Activated CD4-positive, alpha-beta T cell treated with anti-CD3 and anti-CD28 coated beads for 4 hours (primary cell): Measurements from ENCODE around the gene VEPH1.

Experiments
- DNase-seq, 2 donors: peaks; one replicate each; pipeline ENCODE4 v3.0.0-alpha.2; 2020

VEPH1 gene

DNA sequence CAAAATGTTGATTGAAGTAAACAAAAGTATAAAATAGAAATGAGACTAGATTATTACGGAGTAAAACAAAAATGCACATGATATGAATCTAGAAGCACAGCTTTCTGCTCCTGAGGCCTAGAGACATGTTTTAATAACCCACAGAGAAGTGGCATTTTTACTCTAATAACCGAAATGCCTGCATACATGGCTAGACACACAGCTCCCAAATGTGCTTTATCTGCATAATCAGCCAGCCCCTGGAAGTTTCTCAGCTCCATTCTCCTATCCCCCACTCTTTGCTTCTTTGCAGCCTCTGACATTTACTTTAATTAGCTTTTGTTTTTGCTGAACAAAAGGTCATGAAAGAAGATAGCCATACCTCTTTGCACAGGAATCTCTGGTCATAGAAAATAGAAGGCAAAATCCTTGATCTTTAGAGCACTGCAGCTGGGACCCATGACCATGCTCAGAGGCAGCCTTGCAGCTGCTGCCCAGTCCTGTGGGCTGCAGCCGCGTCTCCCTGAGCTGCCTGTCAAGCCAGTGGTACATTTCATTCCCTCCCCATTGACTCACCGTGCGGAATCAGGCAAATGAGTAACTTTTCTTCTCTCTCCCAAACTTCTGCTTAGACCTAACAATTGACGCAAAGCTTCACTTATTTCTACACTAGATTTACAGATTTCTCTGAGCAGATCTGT, at the start of gene VEPH1:
TSS of gene VEPH1 (minus strand) at position 501 of the 680 bp plus-strand sequence. CDS start 8,067 bp downstream, outside the sequence.
- DNase-seq, result no peak

DNA sequence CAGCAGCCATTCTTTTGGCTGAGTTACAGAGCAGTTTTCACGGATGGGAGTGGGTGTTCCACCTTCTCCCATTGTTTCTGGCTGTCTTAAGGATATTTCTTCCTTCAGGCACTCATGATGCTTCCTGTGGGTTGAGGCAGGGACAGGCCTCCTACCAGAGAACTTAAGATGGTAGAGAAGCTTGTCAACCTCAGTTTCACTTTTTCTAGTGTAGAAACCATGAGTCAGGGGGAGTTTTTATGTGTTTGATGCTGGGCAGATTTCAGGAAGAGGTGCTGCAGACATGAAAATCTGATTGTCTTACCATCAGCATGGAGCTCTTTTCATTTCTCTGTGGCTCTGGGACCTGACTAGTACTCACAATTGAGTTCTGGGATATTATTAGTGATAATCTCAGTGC, 48.7 kb upstream of the VEPH1 start:
- no peak for DNase-seq

DNA sequence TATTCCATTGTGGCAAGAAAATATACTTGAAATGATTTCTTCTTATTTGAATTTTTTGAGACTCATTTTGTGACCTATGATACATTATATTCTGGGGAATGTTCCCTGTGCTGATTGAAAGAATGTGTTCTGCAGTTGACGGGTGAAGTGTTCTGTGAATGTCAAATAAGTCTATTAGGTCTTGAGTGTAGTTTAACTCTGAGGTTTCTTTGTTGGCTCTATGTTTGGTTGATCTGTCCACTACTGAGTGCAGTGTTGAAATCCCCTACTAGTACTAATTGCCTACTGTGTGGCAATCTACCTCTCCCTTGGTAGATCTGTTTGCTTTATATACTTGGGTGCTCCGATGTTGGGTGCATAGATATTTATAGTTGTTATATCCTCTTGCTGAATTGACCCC, 46.3 kb upstream of the VEPH1 start:
- DNase-seq, result no peak

DNA sequence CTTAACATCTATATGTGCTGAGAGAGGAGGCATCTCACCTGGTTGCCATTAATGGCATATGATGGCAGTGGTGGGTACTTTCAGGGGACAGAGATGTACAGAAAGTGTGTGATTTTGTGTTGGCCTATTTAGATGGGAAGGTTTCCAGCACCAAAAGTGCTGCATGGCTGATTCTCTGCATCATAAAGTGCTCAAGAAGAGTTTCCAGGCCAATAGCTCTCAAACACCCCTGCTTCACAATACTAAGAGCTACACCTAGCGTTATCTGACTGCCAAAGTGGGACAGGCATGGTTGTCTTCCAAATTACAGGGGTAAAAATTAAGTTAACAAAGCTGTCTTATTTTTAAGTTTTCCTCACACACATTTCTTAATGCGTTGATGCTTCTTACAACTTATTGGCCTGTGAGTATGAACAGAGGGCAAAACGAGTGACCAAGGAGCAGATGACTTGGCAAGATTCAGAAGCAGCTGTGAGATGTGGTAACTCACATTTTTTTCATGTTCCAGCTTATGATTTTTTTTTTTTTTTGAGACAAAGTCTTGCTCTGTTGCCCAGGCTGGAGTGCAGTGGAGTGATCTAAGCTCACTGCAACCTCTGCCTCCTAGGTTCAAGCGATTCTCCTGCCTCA, 41.4 kb upstream of the VEPH1 start:
- no peak for DNase-seq

DNA sequence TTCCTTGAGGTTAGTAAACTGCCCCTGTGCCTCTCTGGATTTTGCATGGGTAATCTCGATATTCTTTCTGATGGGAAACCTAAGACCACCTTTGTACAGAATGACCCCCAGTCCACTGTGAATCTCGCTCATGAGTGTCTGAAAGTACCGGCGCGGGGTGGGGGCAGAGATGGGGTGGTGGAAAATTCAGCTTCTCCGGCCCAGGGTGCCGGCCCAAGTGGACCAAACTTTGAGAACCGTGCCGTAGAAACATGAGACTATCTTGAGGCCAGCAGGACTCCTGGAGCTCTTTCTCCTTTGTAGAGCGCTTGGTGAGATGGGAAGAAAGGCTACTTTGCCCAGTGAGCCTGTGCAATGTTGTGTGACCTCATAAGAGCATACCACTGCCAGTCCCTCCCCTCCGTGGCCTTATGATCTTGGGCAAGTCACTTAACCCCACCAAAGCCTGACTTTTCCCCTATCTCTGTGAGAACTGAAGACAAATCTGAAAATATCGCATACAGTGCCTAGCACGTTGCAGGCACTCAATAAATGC, 40.4 kb upstream of the VEPH1 start:
- DNase-seq, result no peak

DNA sequence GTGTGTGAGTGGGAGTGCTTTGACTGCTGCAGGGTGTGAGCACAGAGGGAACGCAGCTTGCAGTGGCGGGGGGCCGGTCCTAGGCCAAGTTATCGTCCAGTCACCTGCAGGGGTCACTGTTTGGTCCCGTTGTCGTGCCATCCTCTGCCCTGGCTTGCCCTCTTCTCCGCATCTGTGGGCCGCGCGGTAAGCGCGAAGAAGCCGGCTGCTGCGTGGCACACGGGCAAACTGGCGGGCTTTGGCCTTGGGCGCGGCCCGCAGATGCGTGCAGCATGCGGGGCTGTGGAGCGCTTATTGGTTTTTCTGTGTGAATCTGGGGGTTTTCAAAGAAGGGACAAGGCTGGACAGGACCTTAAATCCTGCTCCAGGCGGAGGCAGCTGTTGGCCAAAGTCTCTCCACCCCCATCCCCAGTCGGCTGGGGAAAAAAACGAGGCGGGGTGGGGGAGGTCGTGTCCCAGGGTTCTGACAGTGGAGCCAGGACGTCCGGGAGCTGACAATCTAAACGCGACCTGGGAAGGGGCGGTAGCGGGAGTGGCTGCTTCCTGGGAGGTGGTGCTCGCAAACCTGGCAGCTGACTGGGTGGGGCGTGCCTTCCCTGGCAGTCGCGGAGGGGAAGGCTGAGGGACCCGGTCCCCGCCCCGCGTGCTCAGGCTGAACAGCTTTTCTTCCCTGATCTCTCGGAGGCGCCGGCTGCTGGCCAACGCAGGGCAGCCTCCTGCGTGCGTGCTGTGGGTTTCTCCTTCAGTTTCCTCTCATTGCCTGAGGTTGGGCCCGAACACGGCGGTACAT, 39.7 kb upstream of the VEPH1 start:
- DNase-seq, result no peak

DNA sequence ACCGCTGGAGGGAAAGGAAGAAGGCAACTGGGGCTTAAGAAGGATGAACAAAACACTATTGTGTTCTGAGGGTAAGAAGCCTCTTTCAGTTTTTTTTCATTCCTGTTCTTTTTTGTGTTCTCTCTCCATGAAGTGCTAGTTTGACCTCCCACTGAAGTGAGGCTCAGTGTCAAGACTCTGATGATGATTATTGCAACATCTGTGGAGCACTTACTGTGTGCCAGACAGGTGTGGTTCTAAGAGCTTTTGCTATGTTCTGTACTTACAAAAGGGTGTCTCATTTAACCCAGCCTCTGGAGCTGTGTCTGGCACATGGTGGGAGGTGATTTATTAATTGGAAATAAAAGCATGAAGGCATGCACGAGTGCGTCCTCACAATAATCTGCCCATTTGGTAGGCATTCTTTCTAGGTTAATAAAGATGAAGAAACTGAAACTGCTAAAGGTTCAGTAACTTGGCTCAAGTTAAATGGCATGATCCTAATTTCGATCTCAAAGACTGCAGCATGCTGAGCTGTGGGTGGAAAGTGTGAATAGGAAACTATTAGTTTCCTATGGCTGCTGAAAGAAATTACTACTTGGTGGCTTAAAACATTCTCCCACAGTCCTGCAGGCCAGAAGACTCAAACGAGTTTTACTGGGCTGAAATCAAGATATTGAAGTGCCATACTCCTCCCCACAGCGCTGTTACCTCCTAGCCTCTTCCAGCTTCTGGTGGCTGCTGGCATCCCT, 38.5 kb upstream of the VEPH1 start:
- no peak for DNase-seq

DNA sequence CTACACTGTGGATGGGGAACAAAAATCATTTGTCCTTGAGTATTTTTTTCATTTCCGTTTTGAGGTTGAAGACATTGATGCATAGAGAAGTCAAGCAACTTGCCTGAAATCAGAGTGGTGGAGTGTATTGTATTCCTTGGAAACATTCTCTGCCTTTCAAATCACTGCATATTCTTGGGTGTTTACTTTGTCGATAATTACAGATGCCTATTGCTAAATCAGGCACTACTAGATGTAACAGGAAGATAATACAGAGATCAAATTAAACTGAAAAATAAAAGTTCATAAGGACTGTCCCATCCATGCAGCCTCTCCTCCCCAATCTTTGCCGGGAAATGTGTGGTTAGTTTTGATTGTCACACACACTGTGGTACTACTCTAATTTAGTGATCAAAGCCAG, 37.4 kb upstream of the VEPH1 start:
- no peak for DNase-seq

DNA sequence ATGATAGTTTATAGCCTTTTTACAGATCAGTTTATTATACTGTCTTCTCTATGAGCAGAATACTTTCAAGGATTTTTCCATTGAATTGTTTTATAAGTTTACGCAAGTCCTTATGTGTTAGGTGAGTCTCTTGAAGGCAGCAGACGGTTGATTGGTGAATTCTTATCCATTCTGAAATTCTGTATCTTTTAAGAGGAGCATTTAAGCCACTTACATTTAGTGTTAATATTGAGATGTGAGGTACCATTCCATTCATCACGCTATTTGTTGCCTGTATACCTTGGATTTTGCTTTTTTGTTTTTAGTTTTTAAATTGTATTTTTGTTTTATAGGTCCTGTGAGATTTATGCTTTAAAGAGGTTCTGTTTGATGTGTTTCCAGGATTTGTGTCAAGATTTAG, 32.5 kb upstream of the VEPH1 start:
- DNase-seq, result no peak

DNA sequence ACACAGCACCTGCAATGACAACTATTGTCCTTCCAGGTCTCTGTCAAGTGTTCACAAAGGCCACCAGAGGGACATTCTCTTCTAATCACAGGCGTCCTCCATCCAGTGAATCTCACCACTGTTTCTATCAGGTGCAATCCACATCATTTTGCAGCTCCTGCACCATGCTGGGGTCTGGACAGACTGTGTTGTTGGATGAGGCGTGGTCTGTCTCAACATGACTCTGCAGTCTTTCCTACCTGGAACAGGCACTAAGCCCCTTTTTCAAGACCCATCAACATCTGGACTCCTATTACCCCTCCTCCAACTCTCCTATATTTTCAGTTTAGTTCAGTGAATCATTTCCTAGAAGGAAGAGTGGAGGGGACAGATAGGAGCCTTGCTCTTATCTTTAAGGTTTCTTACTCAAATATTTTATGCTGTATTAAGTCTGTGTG, 31.5 kb upstream of the VEPH1 start:
- DNase-seq, result no peak

DNA sequence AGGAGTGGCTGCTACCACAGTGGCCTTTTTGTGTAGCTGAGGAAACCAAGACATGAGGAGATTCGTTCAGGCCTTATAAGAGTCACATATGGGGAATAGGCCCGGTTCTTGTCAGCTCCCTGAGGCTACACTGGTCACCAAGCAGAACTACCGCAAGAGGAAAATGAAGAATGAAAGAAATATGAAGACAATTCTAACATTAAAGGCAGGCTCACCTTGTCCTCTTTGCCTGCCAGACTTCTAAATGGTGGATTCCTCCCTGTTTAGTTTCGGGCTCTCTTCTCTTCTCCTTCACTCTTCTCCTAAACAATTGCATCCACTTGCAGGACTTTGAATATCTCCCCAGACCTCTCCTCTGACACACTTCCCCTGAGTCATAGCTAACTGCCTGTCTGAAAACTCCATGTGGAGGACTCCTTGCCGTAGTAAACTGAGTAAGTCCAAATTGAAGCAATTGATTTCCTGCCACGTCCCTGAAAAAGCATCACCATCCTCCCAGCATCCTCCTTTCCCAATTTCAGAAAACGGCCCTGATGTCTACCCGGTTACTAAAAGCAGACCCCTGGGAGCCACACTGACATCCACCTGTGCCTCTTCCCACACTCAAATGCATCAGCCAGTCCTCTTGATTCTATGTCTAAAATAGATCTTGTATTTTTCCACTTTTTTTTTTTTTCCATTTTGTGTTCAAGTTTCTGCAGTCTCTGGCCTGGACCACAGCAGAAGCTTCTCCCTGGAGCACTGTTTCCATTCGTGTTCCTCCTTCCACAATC, 30.3 kb upstream of the VEPH1 start:
- DNase-seq, result no peak

DNA sequence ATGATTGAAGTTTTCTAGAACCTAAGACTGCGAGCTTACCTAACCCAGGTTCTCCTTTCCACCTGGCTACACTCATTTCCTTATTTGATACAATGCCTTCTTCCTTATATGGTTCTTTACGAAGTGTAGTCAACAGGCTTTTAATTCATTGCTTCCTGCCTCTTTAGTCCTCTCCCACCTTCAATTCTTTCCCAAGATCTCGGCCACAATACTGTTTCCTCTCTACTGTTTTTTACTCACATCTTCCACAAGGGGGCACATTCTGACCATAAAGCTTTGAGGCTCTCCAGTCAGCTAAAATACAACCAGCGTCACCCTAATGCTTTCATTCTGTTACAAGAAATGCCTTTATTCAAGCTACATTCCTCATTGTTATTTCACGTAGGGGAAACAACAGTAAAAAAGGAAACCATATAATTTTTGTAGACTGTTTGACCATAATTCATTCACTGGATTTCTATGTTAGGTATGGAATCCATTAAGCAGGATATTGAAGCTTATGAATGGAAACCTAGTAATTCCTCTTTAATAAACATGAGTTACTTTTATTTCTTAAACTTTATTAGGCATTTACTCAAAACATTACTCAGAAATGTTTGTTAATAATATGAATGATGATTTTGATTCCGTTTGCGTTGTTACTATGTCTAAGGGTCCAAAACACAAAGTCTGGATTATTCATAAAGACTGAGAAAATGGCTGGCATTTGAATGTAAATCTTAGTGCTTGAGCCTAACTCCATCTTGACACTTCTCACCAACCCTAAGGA, 29.5 kb upstream of the VEPH1 start:
- DNase-seq, result no peak

DNA sequence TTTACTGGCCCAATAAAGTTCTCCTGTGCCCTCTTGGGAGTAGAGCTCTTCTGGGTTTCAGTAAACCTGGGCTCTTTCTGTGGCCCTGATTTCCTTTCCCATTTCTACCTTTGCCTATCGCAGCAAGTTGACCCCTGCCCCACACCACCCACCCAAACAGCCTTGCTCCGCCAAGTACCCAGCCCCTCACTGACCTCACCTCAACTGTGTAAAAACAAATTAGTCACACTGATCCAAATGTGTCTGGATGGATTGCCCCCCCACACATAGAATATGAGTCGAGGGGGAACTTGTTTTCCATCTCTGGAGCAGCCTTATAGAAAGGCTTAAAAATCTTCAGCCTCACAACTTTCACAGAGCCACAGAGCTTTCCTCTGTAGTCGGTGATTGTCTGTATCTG, 28.6 kb upstream of the VEPH1 start:
- no peak for DNase-seq

DNA sequence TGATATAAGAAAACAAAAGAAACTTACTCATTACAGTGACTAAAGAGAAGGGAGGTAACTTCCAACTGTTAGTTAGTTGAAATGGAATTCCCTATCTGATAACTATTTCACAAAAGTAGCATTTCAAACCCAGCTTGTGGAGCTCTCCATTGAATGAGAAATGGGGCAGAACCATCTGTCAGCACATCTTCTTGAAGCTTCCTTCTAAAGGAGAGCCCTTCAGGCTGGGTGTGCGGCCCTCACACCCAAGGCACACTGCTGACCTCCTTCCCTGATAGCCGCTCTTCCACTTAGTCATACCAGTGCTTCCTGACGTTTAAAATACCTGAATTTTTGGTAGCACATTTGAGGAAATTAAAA, 28.1 kb upstream of the VEPH1 start:
- DNase-seq, result no peak

DNA sequence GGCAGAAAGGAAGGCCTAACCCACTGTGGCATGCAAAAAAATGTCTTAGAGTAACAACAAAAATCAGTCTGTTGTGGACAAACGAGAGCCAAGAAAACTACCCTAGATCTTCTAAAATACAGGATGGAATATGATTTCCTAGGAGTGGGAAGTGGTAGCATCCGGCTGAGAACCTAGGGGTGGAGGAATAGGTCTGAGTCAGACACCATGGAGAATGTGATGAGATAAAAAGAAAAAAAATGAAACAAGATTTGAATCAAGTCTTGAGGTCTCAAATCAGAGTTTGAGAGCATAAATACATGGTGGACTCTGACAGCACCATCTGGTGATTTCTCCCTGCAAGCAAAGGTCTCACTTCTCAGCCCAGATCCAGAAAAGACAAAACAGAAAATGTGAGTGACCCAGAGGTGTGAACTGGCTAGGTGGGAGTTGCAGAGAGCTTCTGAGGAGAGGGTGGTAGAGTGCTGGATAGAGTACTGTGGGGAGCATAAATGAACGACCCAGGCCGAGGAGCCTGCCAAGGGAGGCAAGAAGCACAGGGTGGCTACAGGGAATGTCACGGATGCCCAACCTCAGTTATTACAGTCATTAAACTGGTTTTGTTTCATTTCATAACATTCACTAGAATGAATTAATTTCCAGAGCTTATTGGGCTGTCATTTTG, 27.6 kb upstream of the VEPH1 start:
- no peak for DNase-seq

DNA sequence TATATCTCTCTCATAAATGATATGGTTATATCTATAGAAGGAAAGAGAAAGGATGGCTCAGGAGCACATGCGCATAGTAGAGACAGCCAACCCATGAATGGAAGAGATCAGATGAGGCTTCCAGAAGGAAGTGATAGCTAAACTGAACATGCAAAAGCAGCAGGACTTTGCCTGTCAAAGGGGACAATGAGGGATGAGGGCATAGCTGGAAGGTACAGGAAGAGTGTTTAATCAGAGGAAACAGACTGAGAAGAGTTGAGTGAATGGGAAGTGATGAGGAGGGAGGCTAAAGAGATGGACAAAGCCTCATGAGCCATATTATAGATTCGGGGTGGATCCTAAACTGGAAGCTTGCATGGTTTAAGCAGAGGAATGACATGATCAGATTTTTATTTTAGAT, 26.5 kb upstream of the VEPH1 start:
- DNase-seq, result no peak

DNA sequence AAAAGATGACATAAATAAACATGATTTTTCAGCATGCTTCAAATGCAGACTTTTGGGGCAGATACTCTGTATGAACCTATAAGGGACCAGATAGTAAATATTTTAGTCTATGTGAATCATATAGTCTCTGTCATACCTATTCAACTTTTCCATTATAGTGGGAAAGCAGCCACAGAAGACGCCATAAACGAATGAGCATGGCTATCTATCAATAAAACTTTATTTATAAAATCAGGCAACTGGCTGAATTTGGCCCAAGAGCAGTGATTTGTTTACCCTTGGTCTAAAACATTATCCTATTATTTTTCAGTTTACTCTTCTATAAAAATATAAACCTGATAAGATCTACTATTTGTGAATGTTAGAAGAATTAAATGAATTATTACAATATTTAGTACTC, 25.9 kb upstream of the VEPH1 start:
- no peak for DNase-seq

DNA sequence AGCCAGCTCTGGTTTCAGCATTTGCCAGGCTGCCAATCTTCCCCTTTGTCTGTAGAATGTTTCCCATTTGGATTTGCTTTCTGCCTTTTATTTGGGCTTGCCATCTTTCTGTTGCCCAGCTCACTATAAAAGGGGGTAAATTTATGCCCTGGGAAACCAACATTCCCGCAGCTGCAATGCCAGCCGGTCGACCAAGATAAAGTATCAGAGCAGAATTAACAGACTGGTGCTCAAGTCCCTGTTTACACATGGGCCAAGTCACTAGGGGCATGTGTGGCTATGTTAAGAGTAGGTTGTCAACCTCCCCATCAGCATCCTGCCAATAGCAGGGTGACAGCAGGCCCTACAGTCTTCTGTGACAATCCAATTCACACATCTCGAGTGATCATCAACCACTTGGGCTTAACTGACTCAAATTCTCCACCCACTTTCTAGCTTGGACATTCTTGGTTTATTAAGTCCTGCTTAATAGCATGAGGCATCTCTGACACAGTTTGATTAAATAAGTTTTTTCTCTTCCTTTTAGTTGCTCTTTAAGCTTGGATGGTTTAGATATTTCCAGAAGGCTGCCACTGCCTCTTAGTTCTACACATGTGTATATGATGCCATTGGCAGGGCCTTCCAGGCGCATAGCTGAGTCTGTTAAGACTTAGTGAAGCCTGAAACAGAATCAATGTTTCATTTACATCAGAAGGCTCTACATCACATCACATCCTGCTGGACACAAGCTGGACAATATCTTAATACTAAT, 24.1 kb upstream of the VEPH1 start:
- DNase-seq, result no peak

DNA sequence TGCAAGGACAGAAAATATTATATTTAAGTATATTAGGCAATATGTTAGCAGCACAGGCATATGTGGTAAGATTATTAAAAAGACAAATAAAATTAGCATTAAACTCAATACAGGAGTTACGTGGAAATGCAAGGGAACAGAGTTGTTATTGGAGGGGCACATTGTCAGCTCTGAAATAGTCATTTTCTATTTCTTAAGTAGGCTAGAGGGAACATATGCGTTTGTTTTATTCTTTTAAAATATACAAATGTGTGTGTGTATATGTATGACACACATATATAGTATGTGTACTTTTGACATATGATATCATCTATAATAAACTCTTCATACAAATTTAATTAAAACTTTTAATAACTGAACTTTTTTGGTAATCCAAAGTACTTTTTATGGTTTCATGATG, 22.8 kb upstream of the VEPH1 start:
- no peak for DNase-seq

DNA sequence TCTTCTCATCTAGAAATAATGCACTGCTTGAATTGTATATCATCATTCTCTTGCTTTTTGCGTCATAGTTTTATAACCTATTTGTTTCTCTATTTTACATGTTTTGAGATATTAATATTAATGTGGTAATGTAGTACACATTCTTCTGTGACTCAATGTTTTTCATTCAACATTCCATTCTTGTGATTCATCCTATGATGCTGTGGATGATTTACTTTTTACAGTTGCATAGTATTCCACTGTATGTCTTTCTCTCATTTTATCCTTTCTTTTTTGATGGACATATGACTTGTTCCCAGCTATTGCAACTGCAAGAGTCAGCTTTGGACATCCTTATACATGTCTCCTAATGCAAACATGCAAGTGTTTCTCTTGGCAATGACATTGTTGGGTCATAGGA, 20.6 kb upstream of the VEPH1 start:
- no peak for DNase-seq
